Fibroblast of villous mesenchyme (primary cell): ENCODE measurements around the gene DIPK1B. TPM values are rescaled to one million over a fixed set of nuclear protein-coding genes. Genes with fewer than 3 reads are reported as not detected.
"Not testable (repeated sequence)": the region's sequence is repeated elsewhere in the genome, so short reads cannot be mapped to it uniquely, and the experiment has no call there.

Experiments used
- DNase-seq: peaks from one replicate; pipeline ENCODE4 v3.0.0-alpha.2; 2010; ENCODE audit warnings: low read depth
- H3K4me3 ChIP-seq: 2 replicates; pipeline ENCODE4 v1.5.1; 2011; ENCODE audit warnings: low read depth, mild to moderate bottlenecking, low read length
- CTCF ChIP-seq: IDR thresholded peaks from 2 replicates; pipeline ENCODE4 v1.5.1; 2012; ENCODE audit warnings: low read depth, mild to moderate bottlenecking, low read length; ENCODE audit not compliant: insufficient read depth
- total RNA-seq: library from RNA; depleted of rRNA; stranded (reverse); fragments of >200 nt; gene quantifications from 2 replicates; pipeline ENCODE4 v1.2.3, GENCODE V29; 2012

DIPK1B gene
- total RNA-seq, 1 donor = 0.43 TPM

GRCh38 chr9:136759436-136760325 lies 47.3 kb downstream of the DIPK1B start:
- H3K4me3 ChIP-seq = no peak overlapping the region
- no peak for TF ChIP-seq CTCF
- DNase-seq = no peak

- no peak overlapping the region for H3K4me3 ChIP-seq
- DNase-seq = no peak
- TF ChIP-seq CTCF = no peak
Observed at GRCh38 chr9:136760424-136760823, 48.1 kb downstream of the DIPK1B start.

- peak; percentile 67 for DNase-seq
- H3K4me3 ChIP-seq = not testable (repeated sequence)
- TF ChIP-seq CTCF = peak; percentile 73
Observed at GRCh38 chr9:136760834-136761544, 48.6 kb downstream of the DIPK1B start.

- no peak for TF ChIP-seq CTCF
- no peak overlapping the region for H3K4me3 ChIP-seq
- DNase-seq = no peak
Observed at GRCh38 chr9:136761545-136761981, 49.2 kb downstream of the DIPK1B start.

- no peak for TF ChIP-seq CTCF
- no peak for DNase-seq
- no peak overlapping the region for H3K4me3 ChIP-seq
Observed at GRCh38 chr9:136762221-136762691, 49.9 kb downstream of the DIPK1B start.

GRCh38 chr9:136762915-136763648 lies 50.7 kb downstream of the DIPK1B start:
- H3K4me3 ChIP-seq = no peak overlapping the region
- no peak for DNase-seq

More at GRCh38 chr9:136762915-136763648, 50.7 kb downstream of the DIPK1B start:
- TF ChIP-seq CTCF = no peak
